GM20000 (cell line): ENCODE measurements around the gene ZNF268.

ENCODE experiments used
- DNase-seq: peaks from one replicate; pipeline ENCODE4 v3.0.0; 2012; ENCODE audit warnings: low spot score
- CTCF ChIP-seq: IDR thresholded peaks from 2 replicates; pipeline ENCODE4 v1.5.1; 2012; ENCODE audit warnings: mild to moderate bottlenecking, control low read depth; ENCODE audit errors: extremely low read depth, missing control alignments

Gene ZNF268

GRCh38 chr12:133181238-133181959, at the start of gene ZNF268:
TSS of gene ZNF268 (plus strand) at chr12:133181495. CDS start at chr12:133181998, 503 bp downstream.
- peak; percentile 91 for DNase-seq
- TF ChIP-seq CTCF, result peak; percentile 49

GRCh38 chr12:133135747-133136146, 45.5 kb upstream of the ZNF268 start:
- no peak for TF ChIP-seq CTCF

GRCh38 chr12:133145981-133146380, 35.3 kb upstream of the ZNF268 start:
- no peak for DNase-seq
- TF ChIP-seq CTCF, result no peak

More at GRCh38 chr12:133135747-133136146, 45.5 kb upstream of the ZNF268 start:
- no peak for DNase-seq

GRCh38 chr12:133156125-133156690, 25.1 kb upstream of the ZNF268 start:
- no peak for DNase-seq
- no peak for TF ChIP-seq CTCF

GRCh38 chr12:133165776-133166175, 15.5 kb upstream of the ZNF268 start:
- DNase-seq, result no peak
- no peak for TF ChIP-seq CTCF

- DNase-seq, result no peak
- no peak for TF ChIP-seq CTCF
These were observed 8.8 kb upstream of the ZNF268 start for GRCh38 chr12:133172491-133172890.

GRCh38 chr12:133174901-133175300, 6.4 kb upstream of the ZNF268 start:
- no peak for TF ChIP-seq CTCF
- no peak for DNase-seq
